Right ventricle myocardium superior (tissue), 1 donor: ENCODE results near the gene NCL. TPM values are rescaled to one million over a fixed set of nuclear protein-coding genes. Genes with fewer than 3 reads are reported as not detected.
A peak's percentile ranks its signal among the peaks of the same experiment; 100 is the strongest.

Experiments
- ATAC-seq: fragments of 200-7000 bp; cut with Tn5 transposase; one replicate; pipeline ENCODE4 v1.9.1; 2020; ENCODE audit warnings: mild to moderate bottlenecking; ENCODE audit not compliant: poor library complexity
- DNase-seq: peaks from one replicate; pipeline ENCODE4 v3.0.0-alpha.2; 2020
- intact Hi-C: fragments of 100-400 bp; cut with DNase I; formaldehyde crosslinking; loops from one replicate; pipeline ENCODE4 v1.11.2; 2022
- long read RNA-seq: library from polyadenylated mRNA; unstranded; transcript quantifications from one replicate; pipeline ENCODE4 v2.0.0, GENCODE V29; 2021
- total RNA-seq: library from RNA; stranded (reverse); fragmentation: NEBNext Ultra II Directional; extraction: Animal tissue kit (Norgen Biotek cat#: 25700); gene quantifications from one replicate; pipeline ENCODE4 v1.2.1, GENCODE V29; 2021
- donor health status: DM: no; HTN: yes; CAD: no; lungs with severe emphysema.

The NCL gene, protein sequence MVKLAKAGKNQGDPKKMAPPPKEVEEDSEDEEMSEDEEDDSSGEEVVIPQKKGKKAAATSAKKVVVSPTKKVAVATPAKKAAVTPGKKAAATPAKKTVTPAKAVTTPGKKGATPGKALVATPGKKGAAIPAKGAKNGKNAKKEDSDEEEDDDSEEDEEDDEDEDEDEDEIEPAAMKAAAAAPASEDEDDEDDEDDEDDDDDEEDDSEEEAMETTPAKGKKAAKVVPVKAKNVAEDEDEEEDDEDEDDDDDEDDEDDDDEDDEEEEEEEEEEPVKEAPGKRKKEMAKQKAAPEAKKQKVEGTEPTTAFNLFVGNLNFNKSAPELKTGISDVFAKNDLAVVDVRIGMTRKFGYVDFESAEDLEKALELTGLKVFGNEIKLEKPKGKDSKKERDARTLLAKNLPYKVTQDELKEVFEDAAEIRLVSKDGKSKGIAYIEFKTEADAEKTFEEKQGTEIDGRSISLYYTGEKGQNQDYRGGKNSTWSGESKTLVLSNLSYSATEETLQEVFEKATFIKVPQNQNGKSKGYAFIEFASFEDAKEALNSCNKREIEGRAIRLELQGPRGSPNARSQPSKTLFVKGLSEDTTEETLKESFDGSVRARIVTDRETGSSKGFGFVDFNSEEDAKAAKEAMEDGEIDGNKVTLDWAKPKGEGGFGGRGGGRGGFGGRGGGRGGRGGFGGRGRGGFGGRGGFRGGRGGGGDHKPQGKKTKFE
- total RNA-seq, result 190 TPM
- long read RNA-seq, full-length matches to known transcripts, result 300 of 329 reads
- long read RNA-seq, partial matches to known transcripts, result 21 of 329 reads
- long read RNA-seq, other reads (novel, unspliced or antisense), result 8 of 329 reads

DNA sequence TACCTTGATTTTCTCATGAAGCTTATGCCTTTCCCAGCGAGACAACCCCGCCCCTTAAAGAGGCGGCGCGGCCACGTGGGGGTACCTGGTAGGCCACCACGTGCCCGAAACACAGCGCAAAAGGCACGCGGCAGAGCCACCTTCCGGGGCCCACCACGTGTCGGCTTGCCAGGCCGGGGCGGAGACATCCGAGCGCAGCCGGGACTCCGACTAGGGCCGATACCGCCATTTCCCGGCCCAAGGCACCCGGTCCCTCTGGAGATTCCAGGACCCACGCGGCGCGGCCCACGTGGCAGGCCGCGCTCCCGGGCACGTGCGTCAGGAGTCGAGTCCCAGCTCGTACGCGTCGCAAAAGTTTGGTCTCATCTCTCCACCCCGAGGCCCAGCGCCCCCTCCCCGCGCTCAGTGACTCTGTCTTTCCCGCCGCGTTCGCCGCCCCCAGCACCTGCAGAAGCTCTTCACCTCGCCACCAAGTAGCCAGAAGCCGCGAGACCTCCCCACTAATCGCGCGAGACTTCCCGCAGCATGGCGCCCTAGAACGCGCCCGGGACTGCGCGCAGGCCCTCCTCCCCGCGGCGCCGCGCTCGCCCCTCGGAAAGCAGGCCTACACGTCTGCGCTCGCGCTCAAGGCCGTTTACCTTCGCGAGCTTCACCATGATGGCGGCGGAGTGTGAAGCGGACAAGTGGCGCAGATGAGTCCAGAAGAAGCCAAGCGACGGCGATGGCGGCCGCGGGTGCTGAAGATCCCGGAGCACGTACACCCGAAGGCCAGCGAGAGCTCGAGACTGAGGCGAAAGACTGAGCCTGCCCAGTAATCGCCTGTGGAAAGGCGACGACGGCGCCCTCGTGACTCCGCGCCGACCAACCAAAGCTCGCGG is at the start of gene NCL:
TSS of gene NCL (minus strand) at position 787 of the 878 bp plus-strand sequence. CDS start at position 656, 131 bp downstream.
- ATAC-seq (peak; percentile 77), DNase-seq (peak; percentile 90)
- intact Hi-C loops, result loop anchor here (5.0 kb wide), 1 partner anchor 407 kb away; the partner anchor contains the start of gene PSMD1

DNA sequence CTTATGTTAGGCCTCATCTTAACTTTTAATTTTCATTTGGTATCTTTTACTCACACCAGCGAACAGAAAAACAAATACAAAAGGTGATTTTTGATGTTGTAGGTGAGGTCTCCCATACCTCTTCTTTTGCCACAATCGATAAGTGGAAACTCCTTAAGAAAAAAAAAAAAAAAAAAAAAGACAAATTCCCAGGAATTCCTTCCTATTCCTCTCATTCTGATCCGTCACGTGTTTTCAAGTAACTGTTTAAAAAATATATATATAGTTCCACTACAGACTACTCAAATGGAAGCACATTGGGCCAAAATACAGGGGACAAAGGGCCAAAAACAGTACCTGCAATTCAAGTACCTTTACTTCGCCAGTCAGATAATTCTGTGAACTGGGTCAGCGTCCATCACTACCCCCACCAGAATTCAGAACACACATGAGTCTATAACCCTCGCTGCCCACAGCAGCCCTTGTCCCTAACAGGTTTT is 49.5 kb upstream of the NCL start:
- no peak for DNase-seq
- ATAC-seq, result no peak
- intact Hi-C loops, result no loop called here

DNA sequence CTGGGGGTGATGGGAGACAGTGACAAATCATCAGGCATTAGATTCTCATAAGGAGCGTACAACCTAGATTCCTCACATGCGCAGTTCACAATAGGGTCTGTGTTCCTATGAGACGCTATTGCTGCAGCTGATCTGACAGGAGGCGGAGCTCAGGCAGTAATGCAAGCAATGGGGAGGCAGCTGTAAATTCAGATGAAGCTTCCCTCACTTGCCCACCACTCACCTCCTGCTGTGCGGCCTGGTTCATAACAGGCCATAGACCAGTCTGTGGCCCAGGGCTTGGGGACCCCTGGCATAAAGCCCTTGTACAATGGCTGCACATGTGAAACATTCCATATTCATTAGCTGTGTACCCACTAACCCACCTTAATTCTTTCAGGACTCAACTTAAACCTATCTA is 47.9 kb upstream of the NCL start:
- intact Hi-C loops, result no loop called here

DNA sequence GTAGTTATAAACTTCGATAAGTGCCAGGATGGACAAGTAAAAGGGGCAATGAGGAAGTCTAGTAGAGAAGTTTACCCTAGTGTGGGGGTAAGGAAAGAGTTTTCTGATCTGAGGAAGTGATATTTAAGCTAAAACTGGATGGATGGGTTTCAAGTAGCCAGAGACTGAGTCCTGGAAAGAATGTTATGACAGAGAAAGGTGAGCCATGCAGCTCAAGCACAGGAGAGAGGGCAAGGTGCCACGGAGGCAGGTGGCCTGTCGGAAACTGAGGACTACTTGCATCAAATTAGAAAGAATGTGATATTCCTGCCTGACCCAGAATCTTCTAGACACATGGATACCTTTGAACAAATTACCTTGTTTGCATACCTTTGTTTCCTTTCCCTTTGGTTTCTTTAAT is 39.5 kb upstream of the NCL start:
- no peak for DNase-seq
- ATAC-seq, result no peak
- intact Hi-C loops, result no loop called here

More for the DNA sequence above, 47.9 kb upstream of the NCL start:
- ATAC-seq, result no peak
- DNase-seq, result no peak

DNA sequence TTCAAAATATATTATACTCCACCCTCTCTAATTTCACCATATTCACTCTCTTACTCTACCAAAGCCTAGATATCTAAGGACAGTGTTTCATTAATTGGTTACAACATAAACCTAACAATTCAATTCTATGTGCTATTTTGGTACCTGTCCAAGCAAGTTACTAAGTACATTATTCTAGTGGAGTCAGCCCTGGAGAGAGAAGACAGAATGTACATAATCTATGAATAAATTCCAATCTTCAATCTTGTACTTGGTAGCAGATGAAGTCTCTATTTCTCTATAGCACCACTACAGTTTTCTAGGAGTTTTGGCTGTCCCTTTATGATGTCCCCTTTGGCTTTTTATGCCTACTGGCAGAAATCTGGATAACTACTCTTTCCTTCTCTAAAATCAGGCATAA is 38.3 kb upstream of the NCL start:
- intact Hi-C loops, result no loop called here
- ATAC-seq (no peak), DNase-seq (no peak)

DNA sequence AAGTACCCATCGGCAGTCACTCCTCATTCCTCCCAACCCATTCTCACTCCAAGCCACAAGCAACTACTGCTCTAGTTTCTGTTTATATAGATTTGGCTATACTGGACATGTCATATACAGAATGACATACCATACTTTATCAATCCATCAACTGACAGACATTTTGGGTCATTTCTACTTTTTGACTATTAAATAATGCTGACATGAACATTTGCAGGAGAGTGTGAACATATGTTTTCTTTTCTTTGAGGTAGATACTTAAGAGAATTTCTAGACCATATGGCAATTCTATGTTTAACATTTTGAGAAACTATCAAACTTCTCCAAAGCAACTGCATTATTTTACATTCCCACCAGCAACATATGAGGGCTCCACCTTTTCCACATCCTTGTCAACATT is 33.4 kb upstream of the NCL start:
- intact Hi-C loops, result no loop called here
- ATAC-seq, result no peak
- DNase-seq, result no peak

DNA sequence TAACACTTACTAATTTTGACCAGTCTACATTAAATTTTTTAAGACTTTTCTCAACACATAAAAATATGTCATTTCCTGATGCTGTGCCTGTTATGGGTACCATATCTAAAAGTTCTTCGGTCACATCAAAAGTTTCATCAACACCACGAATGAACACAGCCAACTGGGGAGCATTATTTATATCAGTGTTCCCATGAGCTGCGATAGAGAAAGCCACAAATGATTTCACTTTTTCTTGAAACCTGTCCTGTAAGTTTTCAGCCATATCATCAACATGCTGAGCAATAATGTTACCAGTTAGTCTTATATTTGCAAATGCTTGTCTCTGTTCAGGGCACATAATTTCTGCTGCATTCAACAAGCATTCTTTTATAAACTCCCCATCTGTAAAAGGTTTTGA is 30.4 kb upstream of the NCL start:
- intact Hi-C loops, result no loop called here
- DNase-seq (no peak), ATAC-seq (no peak)

DNA sequence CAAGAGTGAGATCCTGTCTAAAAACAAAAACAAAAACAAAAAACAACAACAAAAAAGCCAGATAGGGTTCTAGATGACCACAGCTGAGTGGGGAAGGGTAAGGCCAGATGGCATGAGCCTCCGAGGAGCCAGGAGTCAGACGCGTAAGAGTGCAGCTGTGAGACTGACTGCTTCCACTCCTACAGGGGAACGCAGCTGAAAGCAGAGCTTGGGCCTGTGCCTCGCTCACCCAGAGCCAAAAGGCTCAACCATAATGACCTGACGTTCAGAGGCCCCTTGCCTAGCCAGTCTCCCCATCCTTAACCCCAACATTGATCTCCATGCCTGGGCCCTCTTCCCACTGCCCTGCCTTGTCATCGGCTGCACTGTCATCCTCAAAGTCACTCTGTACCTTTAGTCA is 26.5 kb upstream of the NCL start:
- intact Hi-C loops, result no loop called here
- no peak for ATAC-seq
- no peak for DNase-seq

DNA sequence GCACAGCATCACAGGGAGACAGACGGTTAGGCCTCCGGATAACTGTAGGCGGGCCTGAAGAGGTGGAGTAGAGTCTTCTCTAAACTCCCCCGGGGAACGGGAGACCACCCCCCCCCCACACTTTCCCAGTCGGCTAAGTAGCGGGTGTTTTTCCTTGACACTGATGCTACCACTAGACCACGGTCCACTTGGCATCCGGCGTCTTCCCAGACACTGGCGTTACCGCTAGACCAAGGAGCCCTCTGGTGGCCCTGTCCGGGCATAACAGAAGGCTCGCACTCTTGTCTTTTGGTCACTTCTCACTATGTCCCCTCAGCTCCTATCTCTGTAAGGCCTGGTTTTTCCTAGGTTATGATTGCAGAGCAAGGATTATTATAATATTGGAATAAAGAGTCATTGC is 25.7 kb upstream of the NCL start:
- DNase-seq (peak; percentile 75), ATAC-seq (no peak)
- intact Hi-C loops, result no loop called here

DNA sequence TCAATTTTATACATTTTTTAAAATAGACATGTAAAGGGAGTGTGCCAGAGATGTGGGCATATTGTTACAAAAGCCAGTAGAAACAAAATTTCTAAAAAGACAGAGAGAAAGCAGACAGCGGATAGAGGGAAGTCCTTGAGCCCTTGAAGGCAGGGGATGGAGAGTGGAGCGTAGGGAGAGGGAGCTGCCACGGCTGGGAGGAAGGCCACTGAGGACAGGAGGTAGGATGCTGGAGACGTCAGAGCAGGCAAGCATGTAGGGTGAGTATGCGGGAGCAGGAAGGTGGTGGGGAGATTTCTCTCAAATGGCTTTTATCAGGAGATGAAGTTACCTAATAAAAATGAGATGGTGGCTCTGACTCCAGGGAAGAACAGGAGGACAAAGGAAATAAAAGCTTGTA is 24.0 kb upstream of the NCL start:
- DNase-seq (no peak), ATAC-seq (no peak)
- intact Hi-C loops, result no loop called here

DNA sequence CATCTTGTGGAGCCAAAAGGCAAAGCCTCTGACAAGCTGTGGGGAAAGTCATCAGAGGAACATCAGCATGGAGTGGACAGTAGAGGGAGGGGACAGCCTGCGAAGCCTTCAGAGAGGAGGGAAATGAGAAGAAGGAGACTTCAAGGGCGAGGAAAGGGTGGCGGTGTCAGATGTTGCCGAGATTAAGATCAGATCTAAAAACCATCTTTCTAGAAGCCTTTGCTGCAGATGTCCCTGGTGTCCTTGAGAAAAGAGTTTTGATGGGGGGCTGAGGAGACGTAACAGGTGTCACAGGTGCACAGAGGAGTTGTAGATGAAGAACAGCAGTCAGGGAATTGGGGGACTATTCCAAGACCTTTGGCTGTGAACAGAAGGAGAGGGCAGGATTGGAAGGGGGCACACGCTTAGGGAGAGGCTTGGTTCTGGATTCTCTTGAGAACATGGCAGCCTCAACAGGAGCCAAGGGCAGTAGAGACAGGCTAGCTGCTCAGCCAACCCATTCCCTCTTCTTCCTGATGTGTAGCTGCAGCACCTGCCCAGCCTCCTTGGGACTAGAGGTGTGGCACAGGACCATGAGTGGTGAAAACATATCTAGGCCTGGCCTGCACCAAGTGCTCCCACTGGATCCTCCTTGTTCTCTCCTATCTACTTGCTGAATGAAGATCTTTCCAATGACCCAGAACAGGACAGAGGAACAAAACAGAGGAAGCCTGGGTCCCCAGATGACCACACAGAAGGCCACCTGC is 22.7 kb upstream of the NCL start:
- intact Hi-C loops, result no loop called here
- no peak for DNase-seq
- ATAC-seq, result no peak

DNA sequence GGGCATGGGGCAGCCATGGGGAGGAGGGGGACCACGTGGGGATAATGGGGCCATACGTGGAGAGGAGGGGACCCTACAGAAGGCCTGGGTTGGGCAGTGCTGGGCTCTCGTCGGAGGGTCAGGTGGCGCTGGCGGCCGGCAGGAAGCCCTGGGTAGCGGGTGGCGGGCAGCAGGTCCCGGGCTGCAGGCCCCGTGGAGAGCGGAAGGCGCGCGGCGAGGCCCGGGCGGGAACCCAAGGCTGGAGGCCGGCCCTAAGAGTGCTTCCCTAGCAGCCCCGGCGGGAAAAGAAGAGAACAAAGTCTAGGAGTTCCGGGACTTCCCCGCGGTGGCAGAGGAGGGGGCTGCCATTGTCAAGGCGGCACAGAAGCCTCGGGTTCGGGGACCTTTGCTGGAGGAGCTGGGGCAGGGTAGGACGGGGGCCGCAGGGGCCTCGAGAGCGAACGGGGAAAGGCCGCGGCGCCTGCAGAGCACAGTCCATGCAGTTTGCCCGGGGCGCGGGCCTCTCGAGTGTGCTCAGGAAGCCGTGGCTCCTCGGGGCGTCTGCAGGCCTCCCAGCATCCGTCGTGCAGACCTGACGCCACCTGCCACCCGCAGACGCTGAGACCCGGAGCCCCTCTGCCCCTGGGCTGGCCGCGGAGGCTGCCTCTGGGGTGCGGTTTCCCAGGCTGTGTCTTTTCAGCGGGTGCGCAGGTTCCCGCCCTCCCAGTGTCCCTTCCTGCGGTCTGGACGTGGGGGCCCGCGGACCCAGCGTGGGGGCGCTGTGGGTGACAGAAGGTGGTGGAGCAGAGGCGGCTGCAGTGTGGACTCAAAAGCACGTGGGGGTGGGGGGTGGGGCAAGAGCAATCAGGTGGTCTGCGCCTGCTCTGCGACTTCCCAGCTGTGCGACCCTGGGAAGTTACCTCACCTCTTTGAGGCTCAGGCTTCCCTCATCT is 19.4 kb upstream of the NCL start:
- DNase-seq (peak; percentile 68), ATAC-seq (peak; percentile 79)
- intact Hi-C loops, result loop anchor here (5.0 kb wide), 1 partner anchor 74 kb away; no protein-coding TSS in a partner anchor

DNA sequence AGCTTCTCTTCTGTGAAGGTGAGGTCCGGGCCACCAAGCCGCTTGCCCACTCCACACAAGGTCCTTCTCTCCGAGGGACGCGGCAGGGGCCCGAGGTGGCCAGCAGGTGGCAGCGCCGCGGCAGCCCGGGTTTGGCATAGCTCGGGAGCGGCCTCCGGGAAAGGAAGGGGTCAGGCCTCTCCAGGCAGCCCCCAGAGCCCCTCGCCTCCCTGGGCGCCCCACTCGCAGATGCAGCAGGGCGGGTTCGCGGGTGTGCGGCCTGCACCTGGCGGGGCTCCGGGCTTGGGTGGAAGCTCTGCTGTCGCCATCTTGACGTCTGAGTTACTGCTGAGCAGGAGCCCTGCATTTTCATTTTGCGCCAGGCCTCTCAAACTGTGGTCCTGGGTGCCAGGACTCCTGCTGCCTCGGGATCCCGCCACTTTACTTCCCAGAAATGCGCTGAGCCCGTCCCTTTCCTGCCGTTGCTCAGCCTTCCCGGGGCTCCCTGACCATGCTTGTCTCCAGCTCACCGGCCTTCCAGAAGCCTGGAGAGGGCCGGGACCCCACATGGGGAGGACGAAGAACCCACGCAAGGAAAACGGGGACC is 18.6 kb upstream of the NCL start:
- DNase-seq, result peak; percentile 88
- ATAC-seq, result peak; percentile 97
- intact Hi-C loops, result loop anchor here (5.0 kb wide), 1 partner anchor 74 kb away; no protein-coding TSS in a partner anchor

DNA sequence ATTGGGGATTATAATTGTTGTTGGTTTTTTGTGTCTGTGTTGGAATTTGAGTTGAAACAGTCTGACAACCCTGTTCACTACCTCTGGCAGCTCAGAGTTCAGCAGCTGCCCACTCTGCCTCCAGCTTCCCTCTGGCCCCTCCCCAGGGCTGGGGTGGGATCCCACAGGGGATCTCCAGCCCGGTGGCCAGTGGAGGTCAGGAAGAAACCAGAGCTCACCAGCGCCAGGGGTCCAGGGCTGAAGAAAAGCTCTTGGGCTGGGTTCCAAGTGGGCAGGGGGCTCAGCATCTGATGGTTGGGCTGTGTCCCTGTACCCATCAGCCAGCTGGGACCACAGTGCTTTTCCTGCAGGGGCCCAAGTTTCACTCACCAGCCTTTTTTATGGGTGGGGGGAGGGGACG is 16.5 kb upstream of the NCL start:
- ATAC-seq, result no peak
- no peak for DNase-seq
- intact Hi-C loops, result loop anchor here (5.0 kb wide), 1 partner anchor 77 kb away; no protein-coding TSS in a partner anchor

DNA sequence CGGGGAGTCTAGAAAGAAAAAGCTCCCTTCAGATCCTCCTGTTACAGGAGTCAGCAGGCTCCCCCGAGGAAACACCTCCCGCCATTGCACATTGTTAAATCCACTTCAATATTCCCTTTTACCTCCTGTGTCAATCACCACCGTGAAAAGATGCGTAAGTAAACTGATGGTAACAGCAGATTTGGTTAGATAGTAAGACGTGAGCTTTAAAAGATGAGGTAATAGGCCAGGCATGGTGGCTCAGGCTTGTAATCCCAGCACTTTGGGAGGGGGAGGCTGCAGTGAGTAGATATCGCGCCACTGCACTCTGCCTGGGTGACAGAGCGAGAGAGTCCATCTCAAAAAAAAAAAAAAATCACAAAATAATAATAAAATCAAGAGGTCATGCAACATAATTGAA is 15.2 kb upstream of the NCL start:
- ATAC-seq, result no peak
- DNase-seq, result no peak
- intact Hi-C loops, result no loop called here

DNA sequence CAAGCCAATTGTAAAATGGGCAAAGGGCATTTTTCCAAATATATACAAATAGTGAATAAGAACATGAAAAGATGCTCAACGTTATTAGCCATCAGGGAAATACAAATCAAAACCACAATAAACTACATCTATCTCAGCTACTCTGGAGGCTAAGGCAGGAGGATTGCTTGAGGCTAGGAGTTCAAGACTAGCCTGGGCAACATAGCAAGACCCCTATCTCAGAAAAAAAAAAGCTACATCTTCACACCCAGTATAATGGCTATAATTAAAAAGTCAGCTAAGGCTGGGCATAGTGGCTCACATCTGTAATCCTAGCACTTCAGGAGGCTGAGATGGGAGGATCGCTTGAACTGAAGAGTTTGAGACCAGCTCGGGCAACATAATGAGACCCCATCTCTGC is 12.6 kb upstream of the NCL start:
- ATAC-seq (no peak), DNase-seq (no peak)
- intact Hi-C loops, result no loop called here

DNA sequence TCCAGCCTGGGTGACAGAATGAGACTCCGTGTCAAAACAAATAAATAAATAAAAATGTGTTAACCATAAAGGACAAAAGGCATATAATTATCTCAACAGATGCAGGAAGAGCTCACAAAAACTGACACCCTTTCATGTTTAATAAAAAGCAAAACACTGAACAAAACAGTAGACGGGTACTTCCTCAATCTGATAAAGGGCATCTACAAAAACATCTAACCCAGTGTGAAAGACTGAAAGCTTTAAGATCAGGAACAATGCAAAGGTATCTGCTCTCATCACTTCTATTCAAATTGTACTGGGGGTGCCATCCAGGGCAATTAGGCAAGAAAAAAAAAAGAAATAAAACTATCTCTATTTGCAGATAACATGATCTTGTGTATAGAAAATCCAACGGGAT is 11.7 kb upstream of the NCL start:
- ATAC-seq, result no peak
- intact Hi-C loops, result no loop called here
- DNase-seq, result no peak
